HG02763 (cell line): ENCODE data around the gene FAM222A.

Experiments
- ATAC-seq: cut with Tn5 transposase; IDR thresholded peaks from one replicate; pipeline ENCODE4 v1.9.1; 2021; ENCODE audit warnings: mild to moderate bottlenecking, moderate library complexity; ENCODE audit not compliant: unreplicated experiment

The FAM222A gene

GRCh38 chr12:109793826-109794501, 80.3 kb downstream of the FAM222A start:
- no peak for ATAC-seq

- ATAC-seq = no peak
These were observed 81.4 kb downstream of the FAM222A start for GRCh38 chr12:109795023-109795422.

GRCh38 chr12:109796057-109796456, 82.4 kb downstream of the FAM222A start:
- ATAC-seq = no peak

GRCh38 chr12:109797905-109798669, 84.5 kb downstream of the FAM222A start:
- ATAC-seq = no peak

DNA sequence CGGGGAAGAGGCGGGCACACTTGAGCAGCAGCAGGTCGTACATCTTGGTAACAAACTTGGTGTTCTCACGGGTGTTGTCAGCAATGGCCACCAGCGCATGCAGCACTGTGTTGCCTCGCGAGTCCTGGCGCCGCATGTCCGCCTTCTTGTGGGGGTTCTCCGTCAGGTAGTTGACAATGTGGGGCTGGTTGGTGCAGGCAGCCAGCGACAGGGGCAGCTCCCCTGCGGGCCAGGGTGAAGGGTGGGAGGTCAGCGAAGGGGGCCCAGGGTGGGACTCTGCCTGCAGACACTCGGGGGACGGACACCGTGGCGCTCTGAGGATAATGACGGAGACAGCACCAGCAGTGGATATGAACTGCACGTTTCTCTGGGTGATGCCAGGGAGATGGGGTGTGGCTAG, 85.1 kb downstream of the FAM222A start:
- no peak for ATAC-seq

- no peak for ATAC-seq
These were observed 86.9 kb downstream of the FAM222A start for GRCh38 chr12:109800536-109800935.

GRCh38 chr12:109802828-109803227, 89.2 kb downstream of the FAM222A start:
- no peak for ATAC-seq

GRCh38 chr12:109803678-109804077, 90.1 kb downstream of the FAM222A start:
- no peak for ATAC-seq

- no peak for ATAC-seq
These were observed 91.5 kb downstream of the FAM222A start for GRCh38 chr12:109804820-109805761.

- no peak for ATAC-seq
These were observed 94.5 kb downstream of the FAM222A start for GRCh38 chr12:109807954-109808643.

GRCh38 chr12:109808876-109809646, 95.4 kb downstream of the FAM222A start:
- no peak for ATAC-seq

GRCh38 chr12:109810954-109811623, 97.5 kb downstream of the FAM222A start:
- no peak for ATAC-seq

DNA sequence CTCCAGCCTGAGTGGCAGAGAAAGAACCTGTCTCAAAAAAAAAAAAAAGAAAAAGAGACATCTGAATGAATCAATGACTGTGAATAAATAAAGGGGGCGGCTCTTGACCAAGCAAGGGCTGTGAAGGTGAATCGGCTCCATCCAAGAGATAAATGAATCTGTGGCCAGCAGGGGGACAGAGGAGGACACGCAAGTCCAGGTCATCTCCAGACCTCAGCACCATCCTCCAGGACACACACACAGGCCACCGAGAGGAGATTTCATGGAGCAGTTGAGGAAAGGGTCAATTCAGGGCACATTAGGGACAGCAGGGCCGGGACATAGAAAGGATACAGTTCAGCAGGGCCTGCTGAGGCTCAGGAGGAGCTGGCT, 98.0 kb downstream of the FAM222A start:
- no peak for ATAC-seq

GRCh38 chr12:109813810-109814416, 100.3 kb downstream of the FAM222A start:
- ATAC-seq = no peak

GRCh38 chr12:109814600-109815150, 101.0 kb downstream of the FAM222A start:
- no peak for ATAC-seq

DNA sequence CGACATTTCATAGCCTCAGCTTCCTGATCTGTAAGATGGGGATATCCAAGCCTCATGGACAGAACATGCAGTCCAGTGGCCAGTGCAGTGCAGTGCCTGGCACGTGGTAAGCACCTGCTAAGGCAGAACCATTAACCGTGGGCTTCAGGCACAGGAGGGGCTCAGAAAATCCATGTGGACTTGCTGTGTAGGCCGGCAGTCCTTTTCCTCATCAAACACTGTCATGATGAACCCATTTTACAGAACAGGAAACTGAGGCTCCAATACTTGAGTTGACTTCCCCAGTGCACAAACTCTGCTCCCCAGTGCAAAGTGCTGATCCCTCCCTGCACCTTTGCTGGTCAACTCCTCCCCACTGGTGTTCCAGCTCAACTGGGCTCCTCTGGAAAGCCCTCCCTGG, 101.6 kb downstream of the FAM222A start:
- ATAC-seq = no peak

DNA sequence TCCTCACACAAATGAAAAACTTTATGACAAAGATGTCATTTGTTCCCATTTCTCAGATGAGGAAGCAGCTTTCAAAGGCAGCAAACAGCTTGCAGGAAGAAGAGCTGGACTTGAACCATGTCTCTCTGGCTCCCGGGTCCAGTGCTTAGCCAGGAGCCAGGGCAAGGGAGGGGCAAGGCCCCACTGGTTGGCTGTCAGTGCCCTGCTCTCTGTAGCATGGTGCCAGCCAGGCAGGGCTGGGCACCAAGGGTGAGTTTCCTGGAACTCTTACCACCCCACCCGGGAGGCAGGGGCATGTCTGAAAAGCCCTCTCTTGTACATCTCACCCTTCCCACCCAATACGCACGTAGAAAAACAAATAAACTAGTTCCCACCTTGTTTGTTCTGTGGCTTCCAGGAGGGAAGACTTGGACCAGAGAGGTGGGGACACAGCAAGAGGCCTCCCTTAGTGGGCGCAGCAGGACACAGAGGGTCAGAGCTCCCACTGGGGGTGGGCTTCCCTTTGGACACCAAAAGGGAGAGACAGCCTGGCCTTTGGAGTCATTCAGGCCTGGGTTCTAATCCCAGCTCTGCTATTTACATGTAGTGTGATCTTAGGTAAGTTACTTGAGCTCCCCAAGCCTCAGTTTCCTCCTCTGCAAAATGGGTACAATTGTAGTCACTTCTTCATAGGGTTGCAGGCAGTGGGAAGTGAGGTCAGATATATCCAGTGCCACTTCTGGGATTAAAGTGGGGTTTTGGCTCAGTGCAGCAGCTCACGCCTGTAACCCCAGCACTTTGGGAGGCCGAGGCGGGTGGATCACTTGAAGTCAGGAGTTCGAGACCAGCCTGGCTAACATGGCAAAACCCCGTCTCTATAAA, 102.4 kb downstream of the FAM222A start:
- no peak for ATAC-seq

- no peak for ATAC-seq
These were observed 103.2 kb downstream of the FAM222A start for GRCh38 chr12:109816870-109817269.
